ENCODE measurements around the gene UBR3. TPM values are rescaled to one million over a fixed set of nuclear protein-coding genes. Genes with fewer than 3 reads are reported as not detected.
A peak's percentile ranks its signal among the peaks of the same experiment; 100 is the strongest.
"Not testable (repeated sequence)": the region's sequence is repeated elsewhere in the genome, so short reads cannot be mapped to it uniquely, and the experiment has no call there.

Gene UBR3
- total RNA-seq, 1 donor from 2014 or later: 109 TPM

DNA sequence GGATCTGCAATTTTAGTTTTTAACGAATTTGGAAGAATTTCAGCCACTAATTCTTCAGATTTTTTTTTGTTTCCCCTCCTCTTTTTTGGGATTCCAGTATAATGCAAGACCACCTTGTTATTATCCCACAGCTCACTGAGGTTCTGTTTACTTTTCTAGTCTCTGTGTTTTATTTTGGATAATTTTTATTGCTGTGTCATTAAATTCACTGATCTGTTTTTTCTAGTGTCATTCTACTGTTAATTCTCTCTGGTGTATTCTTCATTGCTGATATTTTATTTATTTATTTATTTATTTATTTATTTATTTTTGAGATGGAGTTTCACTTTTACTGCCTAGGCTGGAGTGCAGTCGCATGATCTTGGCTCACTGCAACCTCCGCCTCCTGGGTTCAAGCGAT lies 32.2 kb downstream of the UBR3 start:
- no peak for ATAC-seq
- intact Hi-C loops (cut with DNase I): no loop called here

DNA sequence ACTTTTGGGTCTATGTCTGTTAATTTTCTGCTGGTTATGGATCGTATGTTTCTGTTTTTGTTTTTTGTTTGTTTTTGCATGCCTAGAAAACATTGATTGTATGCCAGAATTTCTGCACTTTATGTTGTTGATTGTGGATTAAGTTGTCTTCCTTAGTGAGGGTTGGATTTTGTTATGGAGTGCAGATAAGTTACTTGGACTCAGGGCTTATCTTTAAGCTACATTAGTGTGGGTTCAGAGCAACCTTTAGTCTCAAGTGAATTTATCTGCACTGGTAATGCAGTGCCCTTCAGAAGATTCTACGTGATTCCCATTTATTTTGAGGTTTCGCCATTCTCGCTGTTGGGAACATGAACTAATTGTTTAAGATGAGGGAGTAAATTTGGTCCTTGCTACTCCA lies 32.9 kb downstream of the UBR3 start:
- intact Hi-C loops (cut with DNase I): no loop called here
- no peak for ATAC-seq
- DNase-seq (ENCODE audit: missing footprints): no peak

More for the DNA sequence above, 32.2 kb downstream of the UBR3 start:
- DNase-seq (ENCODE audit: missing footprints): no peak

DNA sequence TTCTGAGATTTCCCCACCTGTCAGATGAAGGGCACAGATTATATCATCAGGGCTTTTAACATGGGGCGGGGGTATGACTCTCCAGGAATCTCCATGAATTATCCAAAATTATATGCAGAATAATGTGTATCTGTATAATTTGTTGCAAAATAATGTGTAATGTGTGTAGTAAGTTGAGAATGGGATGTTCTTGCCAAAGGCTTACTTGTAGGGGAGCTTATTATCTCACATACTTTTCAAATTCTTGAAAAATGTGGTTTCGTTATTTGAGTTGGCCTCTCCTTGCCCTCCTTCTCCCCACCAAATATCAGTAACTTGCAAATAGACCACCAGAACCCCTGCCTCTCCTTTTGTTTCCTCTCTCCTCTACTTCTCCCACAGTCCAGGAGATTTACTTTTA lies 35.6 kb downstream of the UBR3 start:
- DNase-seq (ENCODE audit: missing footprints): no peak
- no peak for ATAC-seq
- intact Hi-C loops (cut with DNase I): no loop called here

DNA sequence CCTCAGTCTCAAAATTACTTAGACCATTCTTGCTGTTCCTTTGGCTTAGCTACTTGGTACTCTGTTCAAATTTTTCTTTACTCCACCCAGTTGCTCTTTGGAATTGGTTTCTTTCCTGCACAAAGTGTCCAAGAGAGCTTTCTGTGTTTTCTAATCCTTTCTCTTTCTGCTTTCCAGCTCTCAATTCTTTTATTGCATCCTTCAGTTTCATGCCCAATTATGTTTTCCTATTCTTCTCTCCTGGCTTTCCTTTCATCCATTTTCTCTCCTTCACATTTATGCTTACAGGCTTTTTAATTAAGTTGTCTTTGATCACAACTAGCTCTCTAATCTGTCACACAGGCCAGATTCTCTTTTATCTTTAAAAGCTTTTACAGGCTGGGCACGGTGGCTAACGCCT lies 38.2 kb downstream of the UBR3 start:
- DNase-seq (ENCODE audit: missing footprints) (no peak), ATAC-seq (no peak)
- intact Hi-C loops (cut with DNase I): no loop called here

DNA sequence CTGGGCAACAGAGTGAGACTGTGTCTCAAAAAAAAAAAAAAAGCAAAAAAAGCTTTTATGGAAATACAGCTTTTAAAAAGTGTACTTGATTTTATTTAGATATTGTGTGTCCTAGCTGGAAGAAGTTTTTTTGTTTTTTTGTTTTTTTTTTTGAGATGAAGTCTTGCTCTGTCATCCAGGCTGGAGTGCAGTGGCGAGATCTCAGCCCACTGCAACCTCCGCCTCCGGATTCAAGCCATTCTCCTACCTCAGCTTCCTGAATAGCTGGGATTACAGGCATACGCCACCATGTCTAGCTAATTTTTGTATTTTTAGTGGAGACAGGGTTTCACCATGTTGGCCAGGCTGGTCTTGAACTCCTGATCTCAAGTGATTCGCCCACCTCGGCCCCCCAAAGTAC lies 39.0 kb downstream of the UBR3 start:
- ATAC-seq; DNase-seq (ENCODE audit: missing footprints); intact Hi-C loops (cut with DNase I): not testable (repeated sequence)

DNA sequence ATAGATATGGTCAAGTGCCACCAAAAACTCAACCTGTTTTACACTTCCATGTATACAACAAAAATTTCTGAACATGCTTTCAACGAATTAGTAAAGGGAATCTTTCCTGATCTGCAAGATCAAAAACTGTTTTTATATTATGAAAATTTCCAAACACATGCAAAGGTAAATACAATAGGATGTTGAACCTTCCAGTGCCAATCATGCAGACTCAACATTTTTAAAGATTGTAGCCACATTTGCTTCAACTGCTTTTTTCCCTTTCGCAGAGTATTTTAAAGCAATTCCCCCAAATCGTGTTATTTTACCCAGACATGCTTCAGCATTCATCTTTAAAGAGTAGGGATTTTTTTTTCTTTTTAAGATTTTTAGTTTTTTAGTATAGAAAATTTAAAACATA lies 40.3 kb downstream of the UBR3 start:
- ATAC-seq (no peak), DNase-seq (ENCODE audit: missing footprints) (no peak)
- intact Hi-C loops (cut with DNase I): no loop called here

DNA sequence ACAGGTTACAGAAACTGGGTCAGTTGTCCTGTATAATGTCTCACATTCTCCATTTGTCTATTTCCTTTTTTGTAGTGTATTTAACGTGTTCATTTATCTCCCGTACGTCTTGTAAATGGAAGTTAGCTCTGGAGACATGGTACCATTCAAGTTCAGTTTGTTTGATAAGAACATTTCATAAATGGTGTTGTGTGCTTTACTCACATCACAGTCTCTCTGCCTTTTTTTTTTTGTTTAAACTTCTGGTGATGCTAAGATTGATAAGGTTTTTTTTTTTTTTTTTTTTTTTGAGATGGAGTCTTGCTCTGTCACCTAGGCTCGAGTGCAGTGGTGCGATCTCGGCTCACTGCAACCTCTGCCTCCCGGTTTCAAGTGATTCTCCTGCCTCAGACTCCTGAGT lies 41.7 kb downstream of the UBR3 start:
- DNase-seq (ENCODE audit: missing footprints) (no peak), ATAC-seq (no peak)
- intact Hi-C loops (cut with DNase I): no loop called here

DNA sequence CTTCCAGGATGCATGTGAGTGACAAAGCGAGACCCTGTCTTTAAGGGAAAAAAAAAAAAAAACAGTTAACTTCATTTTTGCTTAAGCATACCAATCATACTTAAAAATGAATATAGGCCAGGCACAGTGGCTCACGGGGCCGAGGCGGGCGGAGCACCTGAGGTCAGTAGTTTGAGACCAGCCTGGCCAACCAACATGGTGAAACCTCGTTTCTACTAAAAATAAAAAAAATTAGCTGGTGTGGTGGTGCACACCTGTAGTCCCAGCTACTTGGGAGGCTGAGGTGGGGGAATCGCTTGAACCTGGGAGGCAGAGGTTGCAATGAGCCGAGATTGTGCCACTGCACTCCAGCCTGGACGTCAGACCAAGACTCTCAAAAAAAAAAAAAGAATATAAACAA lies 44.1 kb downstream of the UBR3 start:
- DNase-seq (ENCODE audit: missing footprints); ATAC-seq; intact Hi-C loops (cut with DNase I): not testable (repeated sequence)

DNA sequence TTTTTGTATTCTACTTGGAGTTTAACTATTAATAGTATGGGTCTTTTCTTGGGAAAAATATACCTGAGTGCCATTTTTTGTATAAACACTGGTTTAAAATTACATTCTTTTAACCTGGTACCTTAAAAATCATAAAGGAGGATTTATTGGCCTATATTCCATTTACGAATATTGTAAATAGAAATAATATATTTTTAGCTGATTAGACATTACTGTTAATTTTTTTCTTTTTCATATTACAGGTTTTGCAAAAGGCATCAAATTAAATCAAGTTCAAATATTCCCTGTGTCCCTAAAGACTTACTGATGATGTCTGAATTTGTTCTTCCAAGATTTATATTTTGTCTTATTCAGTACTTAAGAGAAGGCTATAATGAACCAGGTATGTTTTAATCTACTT lies 44.7 kb downstream of the UBR3 start:
- intact Hi-C loops (cut with DNase I): no loop called here
- ATAC-seq (no peak), DNase-seq (ENCODE audit: missing footprints) (no peak)

DNA sequence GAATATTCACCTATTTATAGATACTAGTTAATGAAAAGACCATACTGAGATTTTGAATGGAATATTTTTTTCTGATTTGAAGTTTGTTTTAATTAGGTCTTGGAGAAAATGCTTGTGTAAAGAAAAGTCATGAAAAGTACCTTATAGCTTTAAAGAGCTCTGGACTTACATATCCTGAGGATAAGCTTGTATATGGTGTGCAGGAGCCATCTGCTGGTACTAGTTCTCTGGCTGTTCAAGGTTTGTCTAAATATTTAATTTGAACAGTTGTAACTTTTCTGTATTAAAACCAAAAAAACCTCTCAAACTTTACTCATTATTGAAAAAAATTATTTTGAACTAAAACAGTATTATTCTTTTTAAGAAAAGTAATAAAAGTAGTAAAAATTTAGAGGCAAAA lies 50.1 kb downstream of the UBR3 start:
- peak; percentile 50 for ATAC-seq

DNA sequence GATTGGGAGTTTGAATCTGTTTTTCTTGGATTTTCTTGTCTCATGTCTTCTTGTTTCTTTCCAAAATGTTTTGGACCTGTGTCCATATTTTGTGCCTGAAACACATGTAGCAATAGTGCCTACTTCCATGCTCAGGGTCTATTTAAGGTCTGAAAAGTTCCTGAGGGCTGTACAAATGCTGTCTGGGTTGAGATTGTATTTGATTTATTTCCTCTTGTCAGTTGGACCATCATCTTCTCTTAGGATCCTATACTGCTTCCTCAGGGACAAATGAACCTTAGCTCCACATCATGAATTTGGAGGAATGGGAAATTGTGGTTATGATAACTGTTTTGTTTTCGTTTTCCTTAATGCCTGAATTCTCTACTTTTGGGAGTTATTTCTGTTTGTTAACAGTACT lies 59.9 kb downstream of the UBR3 start:
- no peak for ATAC-seq
- intact Hi-C loops (cut with DNase I): no loop called here

More for the DNA sequence above, 50.1 kb downstream of the UBR3 start:
- no peak for DNase-seq (ENCODE audit: missing footprints)
- intact Hi-C loops (cut with DNase I): loop anchor here (1.0 to 2.0 kb wide), 2 partner anchors 49 to 53 kb away; partner anchors contain the start of gene METTL5

DNA sequence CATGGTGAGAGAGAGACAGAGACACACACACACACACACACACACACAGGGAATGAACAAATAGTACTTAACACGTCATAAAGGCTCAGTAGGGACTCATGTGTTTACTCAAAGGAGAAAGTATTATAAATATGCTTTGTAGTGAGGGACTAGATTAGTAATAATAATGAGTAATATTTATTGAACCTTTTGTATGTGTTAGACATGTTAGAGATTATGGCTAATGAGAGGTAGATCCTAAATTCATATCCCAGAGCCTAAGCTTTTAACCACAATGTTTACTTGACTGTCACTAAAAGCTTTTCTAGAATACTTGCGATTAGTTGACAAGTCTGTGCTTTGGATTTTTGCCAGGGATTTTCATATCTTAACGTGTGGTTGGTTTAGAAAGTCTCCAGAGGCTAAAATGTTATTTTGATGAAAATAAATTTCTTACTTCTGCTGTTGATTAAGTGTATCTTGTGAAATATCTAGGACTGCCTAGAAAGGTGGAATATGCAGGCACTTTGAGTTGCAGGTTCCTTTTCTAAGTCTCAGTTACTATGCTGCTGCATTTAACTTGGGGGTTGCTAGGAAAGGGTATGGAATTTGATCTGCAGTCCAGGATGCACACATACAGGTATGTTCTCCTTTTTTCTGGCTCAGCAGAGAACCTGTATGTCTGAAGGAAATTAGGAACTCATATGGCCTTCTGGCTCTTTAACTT lies 64.5 kb downstream of the UBR3 start:
- intact Hi-C loops (cut with DNase I): no loop called here
- DNase-seq (ENCODE audit: missing footprints): no peak
- peak; percentile 34 for ATAC-seq

More for the DNA sequence above, 59.9 kb downstream of the UBR3 start:
- no peak for DNase-seq (ENCODE audit: missing footprints)

DNA sequence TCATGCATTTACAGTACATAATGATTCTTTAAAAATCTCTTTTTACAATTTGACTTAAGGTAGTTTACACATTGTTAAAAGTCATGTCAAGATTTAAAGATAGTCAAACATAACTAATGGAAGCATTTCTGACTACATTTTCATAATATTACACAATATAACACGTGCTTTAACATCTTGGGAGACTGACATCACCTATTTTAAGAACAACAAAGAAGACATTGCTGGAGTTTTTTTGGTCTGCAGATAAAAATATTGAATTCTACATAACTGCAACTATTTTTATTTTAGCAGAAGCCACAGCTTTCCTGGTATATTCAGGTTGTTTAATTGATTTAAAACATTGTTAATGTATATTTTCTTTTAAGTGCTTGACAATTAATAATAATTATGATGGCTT lies 65.7 kb downstream of the UBR3 start:
- intact Hi-C loops (cut with DNase I): no loop called here
- no peak for ATAC-seq
- no peak for DNase-seq (ENCODE audit: missing footprints)

DNA sequence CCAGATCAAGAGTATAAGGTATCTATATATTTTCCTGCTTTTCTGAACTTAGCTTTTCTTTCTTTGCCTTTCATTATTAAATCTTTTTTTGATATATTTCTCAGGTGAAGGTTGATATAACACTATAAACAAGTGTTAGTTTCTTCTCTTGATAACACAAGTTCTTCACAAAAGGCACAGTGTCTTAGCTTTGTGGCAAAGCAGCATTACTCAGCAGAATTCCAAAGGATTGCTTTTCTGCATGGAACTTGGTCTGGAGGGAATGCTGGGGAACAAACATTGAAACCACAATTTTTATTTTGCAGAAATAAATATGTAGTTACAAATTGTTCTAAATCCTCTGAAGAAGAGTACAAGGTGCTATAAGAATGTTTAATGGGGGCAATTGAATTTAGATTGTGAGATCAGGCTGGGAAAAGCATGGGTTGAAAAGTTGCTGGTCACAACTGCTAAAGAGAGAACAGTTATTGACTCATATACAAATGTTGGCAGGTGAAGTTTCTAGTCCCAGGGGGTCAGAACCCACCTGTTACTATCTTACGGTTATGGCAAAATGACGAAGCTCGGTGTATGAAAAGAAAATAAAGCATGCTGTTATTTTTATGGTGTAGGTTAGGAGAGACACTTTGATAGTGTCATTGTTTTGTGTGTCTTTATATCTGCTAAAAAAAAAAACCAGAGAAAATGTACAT lies 68.2 kb downstream of the UBR3 start:
- no peak for DNase-seq (ENCODE audit: missing footprints)
- intact Hi-C loops (cut with DNase I): no loop called here

DNA sequence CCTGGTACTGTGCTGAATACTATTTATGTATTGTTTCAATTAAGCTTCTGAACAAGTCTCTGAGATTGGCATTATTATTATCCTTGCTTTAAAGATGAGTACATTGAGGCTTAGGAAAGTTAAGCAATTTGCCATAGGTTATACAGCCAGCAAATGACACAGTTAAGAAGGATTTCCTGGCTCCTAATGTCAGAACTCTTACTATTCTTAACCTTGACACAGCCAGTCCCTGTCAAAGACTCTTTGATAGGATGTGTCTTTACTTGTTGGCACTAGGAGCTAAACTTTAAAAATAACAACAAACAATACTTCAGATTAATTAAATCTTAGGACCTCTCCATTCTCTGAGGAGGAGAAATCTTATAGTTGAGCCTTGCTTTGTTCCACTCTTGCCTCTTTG lies 70.6 kb downstream of the UBR3 start:
- no peak for ATAC-seq

More for the DNA sequence above, 68.2 kb downstream of the UBR3 start:
- ATAC-seq: no peak

DNA sequence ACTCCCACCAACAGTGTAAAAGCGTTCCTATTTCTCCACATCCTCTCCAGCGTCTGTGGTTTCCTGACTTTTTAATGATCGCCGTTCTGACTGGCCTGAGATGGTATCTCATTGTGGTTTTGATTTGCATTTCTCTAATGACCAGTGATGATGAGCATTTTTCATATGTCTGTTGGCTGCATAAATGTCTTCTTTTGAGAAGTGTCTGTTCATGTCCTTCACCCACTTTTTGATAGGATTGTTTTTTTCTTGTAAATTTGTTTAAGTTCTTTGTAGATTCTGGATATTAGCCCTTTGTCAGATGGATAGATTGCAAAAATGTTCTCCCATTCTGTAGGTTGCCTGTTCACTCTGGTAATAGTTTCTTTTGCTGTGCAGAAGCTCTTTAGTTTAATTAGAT lies 72.8 kb downstream of the UBR3 start:
- intact Hi-C loops (cut with DNase I); ATAC-seq; DNase-seq (ENCODE audit: missing footprints): not testable (repeated sequence)

More for the DNA sequence above, 70.6 kb downstream of the UBR3 start:
- intact Hi-C loops (cut with DNase I): no loop called here
- DNase-seq (ENCODE audit: missing footprints): no peak

DNA sequence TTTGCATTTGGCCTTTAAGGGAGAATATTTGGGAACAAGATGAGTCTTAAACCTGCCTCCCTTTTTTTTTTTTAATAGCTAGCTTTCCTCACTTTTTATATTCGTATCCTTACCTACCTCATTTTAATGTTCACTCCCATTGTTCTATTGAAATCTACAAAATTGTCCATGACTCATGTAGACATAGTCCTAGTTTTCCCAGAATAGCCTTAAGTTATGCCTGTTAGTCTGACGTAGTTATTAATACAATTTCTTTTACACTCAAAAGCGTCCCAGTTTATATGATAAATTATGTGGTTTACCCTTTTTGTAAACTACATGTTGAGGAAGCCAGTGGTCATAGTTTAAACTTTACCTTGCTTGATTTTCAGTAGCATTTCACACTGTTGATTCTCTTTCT lies 73.4 kb downstream of the UBR3 start:
- DNase-seq (ENCODE audit: missing footprints) (no peak), ATAC-seq (no peak)
- intact Hi-C loops (cut with DNase I): no loop called here

DNA sequence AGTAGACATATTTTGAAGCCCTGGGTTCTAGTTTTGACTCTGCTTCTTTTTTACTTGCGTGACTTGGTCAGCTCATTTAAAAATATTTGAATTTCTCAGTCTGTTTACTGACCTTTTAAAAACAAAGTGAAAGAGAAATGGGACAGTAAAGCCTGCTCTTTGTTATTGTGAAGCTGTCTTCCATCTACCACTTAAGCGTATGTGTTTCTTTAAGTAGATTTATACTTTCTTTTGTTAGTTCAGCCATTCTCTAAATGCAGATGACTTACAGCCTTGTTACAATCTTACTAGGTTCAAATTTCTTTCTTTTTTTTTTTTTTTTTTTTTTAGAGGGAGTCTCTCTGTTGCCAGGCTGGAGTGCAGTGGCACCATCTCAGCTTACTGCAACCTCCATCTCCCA lies 79.5 kb downstream of the UBR3 start:
- ATAC-seq (no peak), DNase-seq (ENCODE audit: missing footprints) (no peak)
- intact Hi-C loops (cut with DNase I): no loop called here

DNA sequence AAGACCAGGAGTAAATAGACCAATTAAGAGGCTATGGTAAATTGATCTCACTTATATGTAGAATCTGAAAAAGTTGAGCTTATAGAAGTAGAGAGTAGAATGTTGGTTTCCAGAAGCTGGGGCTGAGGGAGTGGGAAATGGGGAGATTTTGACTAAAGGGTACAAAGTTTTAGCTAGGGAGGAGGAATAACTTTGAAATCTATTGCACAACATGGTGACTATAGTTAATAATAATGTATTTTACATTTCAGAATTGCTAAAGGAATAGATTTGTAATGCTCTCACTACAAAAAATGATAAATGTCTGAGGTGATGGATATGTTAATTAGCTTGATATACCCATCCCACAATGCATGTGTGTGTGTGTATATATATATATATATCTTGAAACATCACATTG lies 82.1 kb downstream of the UBR3 start:
- intact Hi-C loops (cut with DNase I): no loop called here
- ATAC-seq: no peak
- DNase-seq (ENCODE audit: missing footprints): no peak

DNA sequence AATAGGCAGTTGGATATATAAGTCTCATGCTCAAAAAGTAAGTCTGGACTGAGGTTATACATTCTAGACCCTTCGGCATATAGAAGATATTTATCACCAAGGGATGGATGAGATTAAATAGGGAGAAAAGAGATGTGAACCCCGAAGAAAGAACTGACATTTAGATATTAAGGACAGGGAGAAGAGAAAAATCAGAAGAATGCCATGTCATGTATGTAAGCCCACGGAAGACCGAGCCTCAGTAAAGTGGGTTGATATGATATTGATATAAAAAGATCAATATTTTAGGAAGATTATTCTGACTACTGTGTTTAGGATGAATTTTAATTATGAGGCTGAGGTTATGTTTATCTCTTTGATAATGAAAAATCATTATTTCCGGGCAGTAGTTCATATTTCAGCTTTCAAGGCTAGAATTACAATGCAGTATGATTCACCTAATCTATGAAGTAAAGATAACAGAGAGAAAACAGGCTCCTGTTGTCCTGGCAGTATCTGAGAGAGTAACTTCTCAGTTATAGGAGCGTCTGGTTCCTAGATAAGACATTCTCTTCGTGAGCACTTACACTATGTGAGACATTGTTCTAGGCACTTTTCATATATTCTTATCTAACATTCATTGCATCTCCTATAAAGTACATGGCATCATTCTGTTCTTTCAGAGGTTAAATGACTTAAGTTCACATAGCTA lies 83.0 kb downstream of the UBR3 start:
- ATAC-seq (no peak), DNase-seq (ENCODE audit: missing footprints) (no peak)
- intact Hi-C loops (cut with DNase I): no loop called here
